Lung (tissue), 12 donors: ENCODE data around the gene ITGB6. TPM values are rescaled to one million over a fixed set of nuclear protein-coding genes. Genes with fewer than 3 reads are reported as not detected.

ENCODE experiments used
- ATAC-seq: fragments of 200-7000 bp; cut with Tn5 transposase; one replicate; pipeline ENCODE4 v1.9.1; 2020; ENCODE audit warnings: moderate number of reproducible peaks; ENCODE audit not compliant: insufficient read depth, low FRiP score
- DNase-seq, 3 donors: peaks; one replicate each; pipeline ENCODE4 v3.0.0-alpha.2; 2013 to 2017
- H3K27ac ChIP-seq, 2 donors: one replicate each; pipeline ENCODE4 v1.5.1; 2013; ENCODE audit warnings: mild to moderate bottlenecking in 2 of 2, moderate library complexity in 2 of 2, control low read depth in 1 of 2, inconsistent platforms in 1 of 2, low read depth in 1 of 2, low read length in 1 of 2
- H3K27me3 ChIP-seq, 3 donors: one replicate each; pipeline ENCODE4 v1.5.1; 2013; ENCODE audit warnings: low read length in 2 of 3; ENCODE audit not compliant: control insufficient read depth in 3 of 3, insufficient read depth in 3 of 3
- H3K36me3 ChIP-seq, 4 donors: one replicate each; pipeline ENCODE4 v1.5.1; 2013; ENCODE audit warnings: low read length in 4 of 4, mild to moderate bottlenecking in 1 of 4, moderate library complexity in 1 of 4; ENCODE audit not compliant: control insufficient read depth in 4 of 4, insufficient read depth in 4 of 4
- H3K4me1 ChIP-seq, 5 donors: one replicate each; pipeline ENCODE4 v1.5.1; 2013; ENCODE audit warnings: low read length in 5 of 5, mild to moderate bottlenecking in 2 of 5, moderate library complexity in 1 of 5; ENCODE audit not compliant: control insufficient read depth in 5 of 5, insufficient read depth in 5 of 5
- H3K4me3 ChIP-seq: one replicate; pipeline ENCODE4 v1.5.1; 2013; ENCODE audit warnings: mild to moderate bottlenecking, control low read depth, moderate library complexity
- H3K9ac ChIP-seq, 2 donors: one replicate each; pipeline ENCODE4 v1.5.1; 2013; ENCODE audit warnings: low read length in 2 of 2, control low read depth in 1 of 2; ENCODE audit not compliant: insufficient read depth in 1 of 2
- H3K9me3 ChIP-seq, 4 donors: one replicate each; pipeline ENCODE4 v1.5.1; 2013; ENCODE audit warnings: low read length in 3 of 4, mild to moderate bottlenecking in 1 of 4, moderate library complexity in 1 of 4; ENCODE audit not compliant: control insufficient read depth in 4 of 4, insufficient read depth in 3 of 4
- WGBS, 2 donors: extraction: QIAGEN DNeasy Blood & Tissue Kit; methylation state at CpG; one replicate each; pipeline ENCODE4 v1.1.7; 2013; 5-methylcytosine and 5-hydroxymethylcytosine counted together
- polyA plus RNA-seq, 2 donors: library from polyadenylated mRNA; stranded (reverse); fragments of 200-250 nt; gene quantifications; one replicate each; pipeline ENCODE4 v1.2.1, GENCODE V29; 2013
- total RNA-seq, 2 donors: library from RNA; depleted of rRNA in 1 of 2; stranded (reverse); fragments of >200 nt in 1 of 2; gene quantifications; one replicate each; pipeline ENCODE4 v1.2.1, GENCODE V29; 2014 to 2021
- TF ChIP-seq, protein P1 (sequence below): IDR thresholded peaks from 2 replicates; pipeline ENCODE4 v1.5.1; 2012; ENCODE audit warnings: mild to moderate bottlenecking; ENCODE audit errors: control extremely low read depth, extremely low read depth
- donor health status: control.
- donor health status: control.
- donor health status: Bipolar disorder and iron deficiency.
- donor health status: healthy.
- donor health status: DM: yes; HTN: yes; CAD: no.

Gene ITGB6
- total and polyA plus RNA-seq, 4 donors: 35.1 to 141 (median 41.8) TPM

DNA sequence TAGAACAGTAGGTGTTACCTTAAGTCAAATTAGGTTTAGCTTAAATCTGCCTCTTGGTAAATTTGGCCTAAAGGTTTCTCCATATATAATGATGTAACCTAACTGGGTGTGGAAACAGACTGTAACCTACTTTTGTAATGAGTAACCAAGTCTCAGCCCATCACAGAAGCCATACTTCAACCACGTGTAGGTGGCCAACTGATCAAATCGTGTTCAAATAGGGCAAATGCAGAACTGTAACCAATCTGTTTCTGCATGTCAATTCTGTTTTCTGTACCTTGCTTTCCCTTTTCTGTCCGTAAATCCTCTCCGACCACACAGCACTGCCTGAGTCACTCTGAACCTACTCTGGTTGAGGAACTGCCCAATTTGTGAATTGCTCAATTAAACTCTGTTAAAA lies 103.7 kb downstream of the ITGB6 start:
- Histone ChIP-seq H3K9ac (no peak overlapping the region), H3K9me3 (peaks cover 0 to 8% (median 3%) of the 10 kb centered on the region in 4 donors), H3K4me3 (no peak overlapping the region), H3K4me1 (no peaks in the 10 kb centered on the region), H3K27ac (no peak overlapping the region), H3K36me3 (no peaks in the 10 kb centered on the region), H3K27me3 (no peaks in the 10 kb centered on the region)
- WGBS, 2 donors: 73 to 77% methylated on average over 4 of the region's 4 CpGs
- TF ChIP-seq, protein P1, sequence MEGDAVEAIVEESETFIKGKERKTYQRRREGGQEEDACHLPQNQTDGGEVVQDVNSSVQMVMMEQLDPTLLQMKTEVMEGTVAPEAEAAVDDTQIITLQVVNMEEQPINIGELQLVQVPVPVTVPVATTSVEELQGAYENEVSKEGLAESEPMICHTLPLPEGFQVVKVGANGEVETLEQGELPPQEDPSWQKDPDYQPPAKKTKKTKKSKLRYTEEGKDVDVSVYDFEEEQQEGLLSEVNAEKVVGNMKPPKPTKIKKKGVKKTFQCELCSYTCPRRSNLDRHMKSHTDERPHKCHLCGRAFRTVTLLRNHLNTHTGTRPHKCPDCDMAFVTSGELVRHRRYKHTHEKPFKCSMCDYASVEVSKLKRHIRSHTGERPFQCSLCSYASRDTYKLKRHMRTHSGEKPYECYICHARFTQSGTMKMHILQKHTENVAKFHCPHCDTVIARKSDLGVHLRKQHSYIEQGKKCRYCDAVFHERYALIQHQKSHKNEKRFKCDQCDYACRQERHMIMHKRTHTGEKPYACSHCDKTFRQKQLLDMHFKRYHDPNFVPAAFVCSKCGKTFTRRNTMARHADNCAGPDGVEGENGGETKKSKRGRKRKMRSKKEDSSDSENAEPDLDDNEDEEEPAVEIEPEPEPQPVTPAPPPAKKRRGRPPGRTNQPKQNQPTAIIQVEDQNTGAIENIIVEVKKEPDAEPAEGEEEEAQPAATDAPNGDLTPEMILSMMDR: no peak
- ATAC-seq (peak; percentile 36), DNase-seq (no peak)

DNA sequence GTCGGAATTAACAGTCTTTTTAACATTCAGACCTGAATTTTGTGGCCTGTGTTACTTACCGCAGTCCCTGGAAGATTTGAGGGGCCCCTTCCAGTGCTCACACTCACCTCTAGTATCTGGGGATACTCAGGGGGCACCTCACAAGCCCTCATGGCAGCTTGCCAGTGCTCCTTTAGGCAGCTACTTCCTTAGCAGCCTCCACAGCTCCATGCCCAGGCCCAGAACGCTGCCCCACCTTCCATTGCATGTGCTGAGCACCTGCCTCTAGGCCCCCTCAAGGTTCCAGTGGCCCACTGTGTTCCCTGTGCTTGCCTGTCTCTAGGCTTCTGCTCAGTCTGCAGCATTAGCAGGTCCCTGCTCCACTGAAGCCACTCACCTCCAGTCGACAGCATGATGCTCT lies 107.6 kb downstream of the ITGB6 start:
- WGBS, 2 donors: 90 to 95% methylated on average over 4 of the region's 4 CpGs
- H3K9me3 ChIP-seq: peaks cover 0 to 24% (median 20%) of the 10 kb centered on the region in 4 donors
- TF ChIP-seq, protein P1: no peak

DNA sequence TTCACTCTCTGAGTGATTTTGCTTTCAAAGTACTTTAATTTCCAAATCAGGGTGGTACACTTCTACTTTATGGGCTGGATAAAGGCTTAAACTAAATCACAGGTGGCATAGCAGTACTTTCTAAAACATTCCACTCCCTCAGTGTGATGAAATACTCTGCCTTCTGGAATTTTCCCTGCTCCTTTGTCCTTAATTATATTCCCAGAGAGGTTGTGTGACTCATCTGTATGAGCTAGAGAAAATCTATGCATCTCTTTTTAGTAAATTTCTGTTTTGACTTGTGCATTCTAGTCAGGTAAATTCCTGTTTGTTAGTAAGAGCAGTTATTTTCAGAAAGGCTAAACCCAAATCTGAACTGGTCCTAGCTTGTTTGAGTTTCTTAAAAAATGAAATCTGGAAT lies 108.7 kb downstream of the ITGB6 start:
- H3K9ac ChIP-seq: no peak overlapping the region
- no peak overlapping the region for H3K4me3 ChIP-seq
- no peak for ATAC-seq
- no peaks in the 10 kb centered on the region for H3K4me1 ChIP-seq
- no peak overlapping the region for H3K27ac ChIP-seq
- TF ChIP-seq, protein P1: no peak
- H3K9me3 ChIP-seq: peaks cover 0 to 32% (median 25%) of the 10 kb centered on the region in 4 donors
- no peaks in the 10 kb centered on the region for H3K36me3 ChIP-seq
- H3K27me3 ChIP-seq: no peaks in the 10 kb centered on the region
- DNase-seq: no peak

More for the DNA sequence above, 107.6 kb downstream of the ITGB6 start:
- Histone ChIP-seq H3K27me3 (no peaks in the 10 kb centered on the region), H3K4me1 (no peaks in the 10 kb centered on the region), H3K9ac (no peak overlapping the region), H3K36me3 (no peaks in the 10 kb centered on the region), H3K4me3 (no peak overlapping the region), H3K27ac (no peak overlapping the region)
- no peak for DNase-seq
- no peak for ATAC-seq
